WTC11 (cell line): Measurements from ENCODE around the gene UGT1A1. TPM values are rescaled to one million over a fixed set of nuclear protein-coding genes. Genes with fewer than 3 reads are reported as not detected.

ENCODE experiments used
- ATAC-seq: fragments of 200-7000 bp; cut with Tn5 transposase; 2 replicates; pipeline ENCODE4 v1.10.0; 2021; ENCODE audit warnings: mild to moderate bottlenecking, moderate library complexity
- CTCF ChIA-PET: fragments of 300-600 bp; sonication (Branson Sonifier 250); formaldehyde crosslinking; loops from one replicate; lab custom pipeline; 2021; ENCODE audit warnings: antibody characterized with exemption; lab: Charles Lee
- POLR2A ChIA-PET: fragments of 350-600 bp; sonication (Branson Sonifier 250); formaldehyde crosslinking; loops from one replicate; lab custom pipeline; 2021; ENCODE audit warnings: antibody characterized with exemption; lab: Charles Lee
- DNase-seq: peaks from one replicate; pipeline ENCODE4 v3.0.0; 2021; ENCODE audit warnings: low spot score
- H3K27ac Mint-ChIP-seq: 2 replicates; pipeline ENCODE4 v1.8.0; 2021; ENCODE audit warnings: mixed read lengths
- H3K27me3 Mint-ChIP-seq: 2 replicates; pipeline ENCODE4 v1.8.0; 2021; ENCODE audit warnings: low read depth, mild to moderate bottlenecking, moderate library complexity, mixed read lengths
- H3K36me3 Mint-ChIP-seq: 2 replicates; pipeline ENCODE4 v1.8.0; 2021; ENCODE audit warnings: mixed read lengths
- H3K4me1 Mint-ChIP-seq: 2 replicates; pipeline ENCODE4 v1.8.0; 2022; ENCODE audit warnings: mixed read lengths
- H3K4me3 Mint-ChIP-seq: 2 replicates; pipeline ENCODE4 v1.8.0; 2021; ENCODE audit warnings: mild to moderate bottlenecking, moderate library complexity, mixed read lengths
- H3K9me3 Mint-ChIP-seq: 2 replicates; pipeline ENCODE4 v1.8.0; 2021; ENCODE audit warnings: mixed read lengths
- ATF1 ChIP-seq: sonication (generic); formaldehyde crosslinking; IDR thresholded peaks from 2 replicates; pipeline ENCODE4 v1.8.1; 2023; ENCODE audit warnings: mild to moderate bottlenecking, moderate library complexity, missing genetic modification reagents
- CREM ChIP-seq: sonication (generic); formaldehyde crosslinking; IDR thresholded peaks from 2 replicates; pipeline ENCODE4 v1.8.1; 2022; ENCODE audit warnings: mild to moderate bottlenecking, missing genetic modification reagents, moderate library complexity
- ESRRA ChIP-seq: sonication (generic); formaldehyde crosslinking; IDR thresholded peaks from 2 replicates; pipeline ENCODE4 v1.8.1; 2022; ENCODE audit warnings: mild to moderate bottlenecking, missing genetic modification reagents, borderline replicate concordance
- NR3C1 ChIP-seq: sonication (generic); formaldehyde crosslinking; conservative IDR thresholded peaks from 2 replicates; pipeline ENCODE4 v1.8.1; 2023; ENCODE audit warnings: low read depth, mild to moderate bottlenecking, missing genetic modification reagents
- OVOL2 ChIP-seq: fragments of 250-450 bp; sonication (Bioruptor Pico); IDR thresholded peaks from 2 replicates; pipeline ENCODE4 v1.9.0; 2021; ENCODE audit warnings: mild to moderate bottlenecking, borderline replicate concordance
- SMAD3 ChIP-seq: sonication (generic); formaldehyde crosslinking; IDR thresholded peaks from 2 replicates; pipeline ENCODE4 v1.8.0; 2022; ENCODE audit warnings: missing genetic modification reagents, mild to moderate bottlenecking, borderline replicate concordance
- TEAD1 ChIP-seq: sonication (generic); formaldehyde crosslinking; IDR thresholded peaks from 2 replicates; pipeline ENCODE4 v1.8.0; 2022; ENCODE audit warnings: mild to moderate bottlenecking, missing genetic modification reagents
- ZNF121 ChIP-seq: sonication (generic); formaldehyde crosslinking; IDR thresholded peaks from 2 replicates; pipeline ENCODE4 v1.8.0; 2023; ENCODE audit warnings: missing genetic modification reagents
- ZNF416 ChIP-seq: fragments of 250-450 bp; sonication (Bioruptor Pico); IDR thresholded peaks from 2 replicates; pipeline ENCODE4 v1.9.0; 2021; ENCODE audit warnings: mild to moderate bottlenecking, inconsistent platforms
- ZNF532 ChIP-seq: fragments of 250-450 bp; sonication (Bioruptor Pico); IDR thresholded peaks from 2 replicates; pipeline ENCODE4 v1.9.0; 2021; ENCODE audit warnings: mild to moderate bottlenecking, borderline replicate concordance
- ZSCAN18 ChIP-seq: fragments of 250-450 bp; sonication (Bioruptor Pico); IDR thresholded peaks from 2 replicates; pipeline ENCODE4 v2.1.2; 2022; ENCODE audit warnings: mild to moderate bottlenecking, moderate library complexity
- total RNA-seq: library from RNA; stranded (reverse); gene quantifications from 3 replicates; pipeline ENCODE4 v1.2.3, GENCODE V29; 2021
- TF ChIP-seq, protein P1 (sequence below): sonication (generic); formaldehyde crosslinking; IDR thresholded peaks from 2 replicates; pipeline ENCODE4 v1.8.0; 2022; ENCODE audit warnings: mild to moderate bottlenecking, missing genetic modification reagents
- TF ChIP-seq, protein P2 (sequence below): sonication (generic); formaldehyde crosslinking; IDR thresholded peaks from 2 replicates; pipeline ENCODE4 v1.8.0; 2022; ENCODE audit warnings: missing genetic modification reagents

The UGT1A1 gene
- total RNA-seq, 1 experiment from 2014 or later, result not detected

DNA sequence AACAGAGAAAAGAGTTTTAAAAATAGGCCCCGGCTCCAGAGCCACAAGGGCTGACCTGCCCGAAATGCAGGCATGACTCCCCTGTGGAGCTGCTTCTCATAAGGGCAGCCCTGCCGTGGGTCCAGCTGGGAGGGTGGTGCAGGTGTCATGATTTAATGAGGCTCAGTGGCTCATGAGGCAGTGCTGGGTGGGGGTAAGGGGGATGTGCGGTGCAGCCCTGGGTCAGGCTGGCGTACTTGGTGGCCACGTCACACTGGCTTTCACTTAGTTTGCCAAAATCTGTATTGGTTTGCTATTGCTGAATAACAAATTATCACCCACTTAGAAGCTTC is 60.7 kb downstream of the UGT1A1 start (continued):
- no peak for TF ChIP-seq ZNF532 (CRISPR knock-in tag)

DNA sequence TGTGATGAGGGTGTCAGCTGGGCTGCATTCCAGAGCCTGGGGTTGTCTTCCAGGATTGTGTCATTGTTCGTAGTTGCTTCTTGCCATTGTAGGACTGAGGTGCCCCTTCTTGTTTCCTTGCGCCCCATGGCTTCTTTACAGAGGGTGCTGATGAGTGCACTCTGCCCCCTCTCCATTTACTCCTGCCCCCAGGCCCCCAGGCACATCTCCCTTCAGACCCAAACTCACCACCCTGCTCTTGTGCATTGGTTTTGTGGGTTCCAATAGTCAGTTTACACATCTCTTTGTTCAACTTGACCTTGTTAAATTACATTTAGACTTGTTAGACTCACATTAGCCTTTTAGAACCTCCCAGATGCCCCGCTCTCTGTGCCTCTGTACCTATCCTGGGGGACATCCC is 61.1 kb downstream of the UGT1A1 start:
- Mint-ChIP-seq H3K4me1 (peaks cover 5% of the 10 kb centered on the region; the same call in 1 of the 2 replicates), H3K27me3 (no peaks in the 10 kb centered on the region), H3K9me3 (peaks cover 1% of the 10 kb centered on the region; the same call in 1 of the 2 replicates), H3K4me3 (no peak overlapping the region), H3K27ac (no peak overlapping the region), H3K36me3 (no peaks in the 10 kb centered on the region)
- ATAC-seq (no peak), DNase-seq (no peak)
- POLR2A ChIA-PET, result no interaction called here
- CTCF ChIA-PET, result no interaction called here
- TF ChIP-seq CREM (CRISPR knock-in tag) (no peak), OVOL2 (no peak), ATF1 (CRISPR knock-in tag) (no peak), SMAD3 (CRISPR knock-in tag) (no peak), ZSCAN18 (CRISPR knock-in tag) (no peak), TEAD1 (CRISPR knock-in tag) (no peak), ZNF121 (CRISPR knock-in tag) (no peak), ZNF416 (no peak), NR3C1 (CRISPR knock-in tag) (no peak)
- TF ChIP-seq, protein P1, sequence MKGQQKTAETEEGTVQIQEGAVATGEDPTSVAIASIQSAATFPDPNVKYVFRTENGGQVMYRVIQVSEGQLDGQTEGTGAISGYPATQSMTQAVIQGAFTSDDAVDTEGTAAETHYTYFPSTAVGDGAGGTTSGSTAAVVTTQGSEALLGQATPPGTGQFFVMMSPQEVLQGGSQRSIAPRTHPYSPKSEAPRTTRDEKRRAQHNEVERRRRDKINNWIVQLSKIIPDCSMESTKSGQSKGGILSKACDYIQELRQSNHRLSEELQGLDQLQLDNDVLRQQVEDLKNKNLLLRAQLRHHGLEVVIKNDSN (CRISPR knock-in tag), result no peak
- TF ChIP-seq, protein P2, sequence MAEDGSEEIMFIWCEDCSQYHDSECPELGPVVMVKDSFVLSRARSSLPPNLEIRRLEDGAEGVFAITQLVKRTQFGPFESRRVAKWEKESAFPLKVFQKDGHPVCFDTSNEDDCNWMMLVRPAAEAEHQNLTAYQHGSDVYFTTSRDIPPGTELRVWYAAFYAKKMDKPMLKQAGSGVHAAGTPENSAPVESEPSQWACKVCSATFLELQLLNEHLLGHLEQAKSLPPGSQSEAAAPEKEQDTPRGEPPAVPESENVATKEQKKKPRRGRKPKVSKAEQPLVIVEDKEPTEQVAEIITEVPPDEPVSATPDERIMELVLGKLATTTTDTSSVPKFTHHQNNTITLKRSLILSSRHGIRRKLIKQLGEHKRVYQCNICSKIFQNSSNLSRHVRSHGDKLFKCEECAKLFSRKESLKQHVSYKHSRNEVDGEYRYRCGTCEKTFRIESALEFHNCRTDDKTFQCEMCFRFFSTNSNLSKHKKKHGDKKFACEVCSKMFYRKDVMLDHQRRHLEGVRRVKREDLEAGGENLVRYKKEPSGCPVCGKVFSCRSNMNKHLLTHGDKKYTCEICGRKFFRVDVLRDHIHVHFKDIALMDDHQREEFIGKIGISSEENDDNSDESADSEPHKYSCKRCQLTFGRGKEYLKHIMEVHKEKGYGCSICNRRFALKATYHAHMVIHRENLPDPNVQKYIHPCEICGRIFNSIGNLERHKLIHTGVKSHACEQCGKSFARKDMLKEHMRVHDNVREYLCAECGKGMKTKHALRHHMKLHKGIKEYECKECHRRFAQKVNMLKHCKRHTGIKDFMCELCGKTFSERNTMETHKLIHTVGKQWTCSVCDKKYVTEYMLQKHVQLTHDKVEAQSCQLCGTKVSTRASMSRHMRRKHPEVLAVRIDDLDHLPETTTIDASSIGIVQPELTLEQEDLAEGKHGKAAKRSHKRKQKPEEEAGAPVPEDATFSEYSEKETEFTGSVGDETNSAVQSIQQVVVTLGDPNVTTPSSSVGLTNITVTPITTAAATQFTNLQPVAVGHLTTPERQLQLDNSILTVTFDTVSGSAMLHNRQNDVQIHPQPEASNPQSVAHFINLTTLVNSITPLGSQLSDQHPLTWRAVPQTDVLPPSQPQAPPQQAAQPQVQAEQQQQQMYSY, result no peak

DNA sequence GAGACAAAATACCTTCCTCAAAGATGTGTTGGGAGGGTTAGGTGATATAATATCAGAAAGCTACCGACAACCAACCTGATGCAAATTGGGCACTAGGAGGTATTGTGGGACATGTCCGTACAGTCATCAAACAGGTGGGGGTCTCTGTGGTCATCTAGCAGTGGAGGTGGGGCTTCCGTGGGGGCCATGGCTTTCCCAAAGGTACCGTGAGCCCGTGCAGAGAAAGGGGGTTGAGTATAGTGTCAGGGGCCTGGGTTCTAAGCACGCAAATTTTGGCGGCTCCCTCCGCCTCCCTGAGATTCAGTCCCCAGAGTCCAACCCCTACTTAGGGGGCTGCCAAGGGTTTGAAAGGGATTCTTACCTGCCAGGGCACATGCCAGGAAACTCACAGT is 61.6 kb downstream of the UGT1A1 start:
- Mint-ChIP-seq H3K4me3 (no peak overlapping the region), H3K27ac (no peak overlapping the region), H3K9me3 (peaks cover 4% of the 10 kb centered on the region; the same call in 1 of the 2 replicates), H3K4me1 (peaks cover 5% of the 10 kb centered on the region; the same call in 1 of the 2 replicates), H3K36me3 (no peaks in the 10 kb centered on the region), H3K27me3 (no peaks in the 10 kb centered on the region)
- ChIA-PET POLR2A (no interaction called here), CTCF (no interaction called here)
- TF ChIP-seq ZSCAN18 (CRISPR knock-in tag) (no peak), ESRRA (CRISPR knock-in tag) (no peak)
- ATAC-seq, result no peak
- no peak for DNase-seq
